Renal cortical epithelial cell (primary cell): ENCODE measurements around the gene SNAI3. TPM values are rescaled to one million over a fixed set of nuclear protein-coding genes. Genes with fewer than 3 reads are reported as not detected.

ENCODE experiments used
- DNase-seq: peaks from one replicate; pipeline ENCODE4 v3.0.0-alpha.2; 2011; ENCODE audit warnings: low read depth
- total RNA-seq: library from RNA; depleted of rRNA; stranded (reverse); fragments of >200 nt; gene quantifications from 2 replicates; pipeline ENCODE4 v1.2.3, GENCODE V29; 2014

The SNAI3 gene
- total RNA-seq, 1 donor from 2014 or later: 0.05 TPM

DNA sequence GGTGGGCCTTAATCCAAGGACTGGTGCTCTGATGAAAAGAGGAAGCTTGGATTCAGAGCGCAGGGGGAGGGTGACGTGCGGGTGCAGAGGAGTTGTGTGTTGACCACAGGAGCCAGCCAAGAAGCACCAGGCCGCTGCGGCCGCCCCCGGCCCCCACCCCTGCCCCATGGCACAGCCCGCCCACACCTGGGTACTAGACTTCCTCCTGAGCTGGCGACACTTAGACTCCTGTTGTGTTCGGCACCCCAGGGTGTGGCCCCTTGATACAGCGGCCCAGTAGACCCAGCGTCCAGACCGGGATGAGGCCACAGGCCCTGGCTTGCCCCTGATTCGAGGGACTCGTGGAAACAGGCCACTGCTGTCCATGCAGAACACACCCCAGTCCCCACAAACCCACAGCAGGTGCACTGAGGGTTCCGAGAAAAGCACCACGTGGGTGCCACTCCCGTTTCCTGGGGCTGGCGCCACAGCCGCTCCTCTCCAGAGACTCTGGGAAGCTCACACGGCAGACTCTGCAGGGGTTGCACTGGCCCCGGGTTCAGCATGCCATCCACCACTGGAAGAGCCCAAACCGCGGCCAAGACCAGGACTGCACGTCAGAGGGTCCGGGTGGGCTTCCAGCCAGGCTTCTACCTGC is 5.7 kb upstream of the SNAI3 start:
- DNase-seq: no peak

DNA sequence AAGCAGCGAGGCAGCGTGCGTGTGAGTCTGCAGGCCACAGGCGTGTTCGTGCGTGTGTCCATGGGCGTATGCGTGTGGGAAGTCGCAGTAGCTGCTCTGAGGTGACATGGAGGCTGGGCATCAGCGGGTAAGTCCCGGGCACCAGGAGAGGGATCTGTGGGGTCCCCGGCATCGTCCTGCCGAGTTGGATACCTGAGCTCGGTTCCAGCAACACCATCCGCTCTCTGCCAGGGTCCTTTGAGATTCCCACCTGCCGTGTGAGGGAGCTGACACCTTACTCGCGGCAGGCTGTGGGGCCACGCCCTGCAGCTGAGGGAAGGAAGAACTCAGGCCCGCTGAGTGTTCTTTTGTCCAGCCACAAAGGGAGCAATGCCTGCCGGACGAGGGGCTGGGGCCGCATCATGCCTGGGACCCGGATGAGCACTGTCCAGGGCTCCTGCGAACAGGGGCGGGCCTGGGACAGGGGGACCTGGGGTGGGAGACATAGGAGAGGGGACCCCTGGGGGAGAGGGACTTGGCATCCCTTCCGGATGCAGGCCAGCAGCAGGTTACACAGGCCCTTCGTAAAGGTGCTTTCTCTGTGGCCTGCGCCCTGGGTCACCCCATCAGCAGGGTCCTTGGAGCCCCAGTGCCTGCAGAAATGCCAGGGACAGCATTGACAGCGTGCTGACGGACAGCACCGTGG is 5.0 kb upstream of the SNAI3 start:
- no peak for DNase-seq

DNA sequence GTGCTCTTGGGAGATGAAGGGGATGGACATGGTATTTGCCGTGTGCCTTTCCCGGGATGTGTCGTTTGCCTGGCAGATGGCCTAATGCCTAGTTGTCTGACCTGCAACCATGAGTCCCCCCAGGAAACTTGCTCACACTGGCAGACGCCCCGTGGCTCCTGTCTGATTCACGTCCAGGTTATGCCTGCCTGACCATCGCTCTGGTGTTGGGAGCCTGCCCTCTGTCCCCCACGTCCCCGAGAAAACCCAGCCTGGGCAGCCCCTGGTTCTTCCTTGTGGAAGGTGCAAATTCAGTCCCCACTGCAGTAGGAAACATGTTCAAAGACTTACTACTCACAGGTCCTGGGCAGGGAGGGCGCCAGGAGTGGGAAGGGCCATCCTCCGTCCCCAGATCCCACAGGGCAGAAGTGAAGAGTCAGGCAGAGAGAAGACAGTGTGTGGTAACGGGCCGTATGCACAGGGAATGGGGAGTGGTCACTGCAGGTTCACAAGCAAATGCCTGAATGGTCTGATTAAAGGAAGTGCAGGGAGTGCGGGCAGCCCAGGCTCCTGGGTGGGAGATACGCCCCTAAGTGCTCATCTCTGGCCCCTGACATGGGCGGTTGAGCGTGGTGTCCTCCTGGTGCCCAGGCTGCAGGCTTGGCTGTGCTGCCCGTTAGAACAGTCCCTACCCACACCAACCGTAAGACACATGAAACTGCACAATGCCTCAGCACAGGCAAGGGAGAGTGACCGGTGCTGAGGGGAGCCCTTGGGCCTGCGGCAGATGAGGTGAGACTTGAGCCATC is 4.2 kb upstream of the SNAI3 start:
- DNase-seq: no peak

DNA sequence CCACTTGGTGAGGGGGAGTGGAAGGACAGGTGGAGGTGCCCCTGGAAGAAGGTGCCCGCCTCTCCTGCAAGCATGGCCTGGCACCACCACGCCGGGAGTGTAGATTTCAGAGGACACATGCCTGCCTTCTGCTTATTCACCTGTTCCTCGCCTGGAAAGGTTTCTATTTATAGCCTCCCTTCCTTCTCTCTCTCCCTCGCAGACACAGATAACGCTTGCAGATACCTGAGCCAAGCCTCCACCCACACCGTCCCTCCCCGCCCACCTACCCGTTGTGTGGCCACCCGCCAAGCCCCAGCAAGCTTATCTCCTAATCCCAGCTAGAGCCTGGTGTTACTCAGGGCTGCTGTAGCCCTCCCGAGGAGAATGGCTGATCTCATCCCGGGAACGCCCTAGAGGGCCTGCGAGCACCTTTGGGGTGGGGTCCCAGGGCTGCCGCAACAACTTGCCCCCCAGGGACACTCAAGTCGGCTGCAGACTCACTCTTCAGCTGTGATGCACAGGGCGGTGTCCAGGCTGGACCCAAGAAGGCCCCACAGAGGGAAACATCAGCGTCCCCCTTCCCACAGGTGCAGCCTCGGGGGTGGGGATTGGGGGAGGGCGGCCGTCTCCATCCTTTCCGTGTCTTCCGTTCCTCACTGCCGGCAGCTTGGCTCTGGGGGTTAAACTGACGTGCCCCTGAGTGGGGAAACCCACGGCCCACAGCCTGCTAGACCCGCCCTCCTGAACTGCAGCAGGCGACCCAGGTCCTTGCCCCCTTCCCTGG is 1.9 kb upstream of the SNAI3 start:
- DNase-seq: no peak

DNA sequence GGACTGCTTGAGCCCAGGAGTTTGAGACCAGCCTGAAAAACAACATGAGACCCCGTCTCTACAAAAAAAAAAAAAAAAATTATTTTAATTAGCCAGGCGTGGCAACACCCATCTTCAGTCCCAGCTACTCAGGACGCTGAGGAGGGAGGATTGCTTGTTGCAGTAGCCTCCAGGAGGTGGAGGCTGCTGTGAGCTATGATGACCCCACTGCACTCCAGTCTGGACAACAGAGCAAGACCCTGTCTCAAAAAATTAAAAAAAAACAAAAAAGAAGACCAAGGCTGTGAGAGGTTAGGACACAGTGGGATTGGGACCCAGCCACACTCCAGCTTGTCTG is 1.3 kb upstream of the SNAI3 start:
- DNase-seq: no peak

DNA sequence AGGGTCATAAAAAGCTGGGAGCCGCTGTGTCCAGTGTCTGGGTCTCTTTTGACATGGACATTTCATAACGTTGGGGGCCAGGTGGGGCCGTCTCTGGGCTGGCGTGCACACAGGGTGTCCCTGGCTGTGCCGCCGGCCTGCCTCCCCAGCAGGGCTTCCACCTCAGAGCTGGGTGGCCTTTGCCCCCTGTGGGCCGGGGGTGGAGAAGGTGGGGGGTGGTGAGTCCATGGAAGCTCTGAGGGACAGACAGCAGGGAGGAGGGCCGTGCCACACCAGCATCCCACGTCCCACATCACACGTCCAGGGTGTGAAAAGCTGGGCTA is 908 bp upstream of the SNAI3 start:
- DNase-seq: no peak

DNA sequence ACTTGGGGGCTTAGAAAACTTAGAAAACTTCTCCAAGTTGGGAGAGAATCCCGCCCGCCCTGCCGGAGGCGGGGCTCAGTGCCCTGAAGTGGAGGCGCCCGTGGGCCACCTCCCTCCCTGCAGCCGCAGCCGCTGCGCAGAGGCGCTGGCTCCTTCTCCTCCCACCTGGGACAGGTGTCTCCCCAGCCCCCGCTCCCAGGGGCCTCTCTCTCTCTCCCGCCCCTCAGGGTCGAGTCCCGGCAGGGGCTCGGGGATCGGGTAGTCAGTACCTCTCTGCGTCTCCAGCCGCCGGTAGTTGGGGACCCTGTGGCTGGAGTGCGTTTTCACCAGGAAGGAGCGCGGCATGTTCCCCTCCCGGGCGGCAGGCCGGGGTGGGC is 257 bp downstream of the SNAI3 start:
- no peak for DNase-seq

DNA sequence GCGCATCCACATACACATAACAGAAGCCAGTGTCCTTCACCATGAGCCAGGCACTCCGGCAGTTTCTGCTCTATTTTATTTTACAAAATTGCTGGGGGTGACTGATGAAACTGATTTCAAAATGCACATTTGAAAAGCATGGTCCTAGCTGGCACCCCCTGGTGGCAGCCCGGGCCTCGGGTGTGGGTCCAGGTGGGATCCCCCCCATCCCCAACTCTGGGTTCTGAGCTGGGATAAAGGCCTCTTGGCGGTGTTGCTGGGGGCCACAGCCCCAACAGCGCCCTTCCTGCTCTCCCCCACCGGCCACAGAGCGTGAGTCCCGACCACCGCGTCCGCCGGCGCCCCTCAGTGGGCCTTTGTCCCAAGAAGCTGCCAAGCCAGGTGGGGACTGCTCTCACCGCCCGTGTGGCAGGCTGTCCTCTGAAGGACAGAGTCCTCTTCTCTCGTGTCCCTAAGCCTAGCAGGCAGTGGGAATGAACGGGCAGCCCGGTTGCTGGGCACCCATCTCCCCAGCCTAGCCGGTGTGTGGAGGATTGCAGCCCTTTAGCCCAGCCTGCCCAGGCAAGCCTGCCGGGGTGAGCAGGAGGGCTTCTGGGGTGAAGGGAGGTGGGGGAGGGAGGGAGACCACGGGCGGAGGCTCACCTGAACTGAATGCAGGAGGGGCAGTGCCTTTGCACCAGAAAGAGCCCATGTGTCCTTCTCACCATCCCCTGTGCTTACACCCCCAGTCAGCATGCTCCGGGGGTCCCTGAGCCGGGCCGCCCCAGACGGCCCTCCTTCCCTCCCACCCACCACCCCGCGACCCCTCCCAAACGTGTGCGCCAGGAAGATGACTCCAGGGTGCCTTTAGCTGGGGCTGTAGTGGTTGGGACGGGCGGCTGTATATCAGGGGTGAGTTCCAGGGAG is 898 bp downstream of the SNAI3 start:
- DNase-seq: peak; percentile 37

DNA sequence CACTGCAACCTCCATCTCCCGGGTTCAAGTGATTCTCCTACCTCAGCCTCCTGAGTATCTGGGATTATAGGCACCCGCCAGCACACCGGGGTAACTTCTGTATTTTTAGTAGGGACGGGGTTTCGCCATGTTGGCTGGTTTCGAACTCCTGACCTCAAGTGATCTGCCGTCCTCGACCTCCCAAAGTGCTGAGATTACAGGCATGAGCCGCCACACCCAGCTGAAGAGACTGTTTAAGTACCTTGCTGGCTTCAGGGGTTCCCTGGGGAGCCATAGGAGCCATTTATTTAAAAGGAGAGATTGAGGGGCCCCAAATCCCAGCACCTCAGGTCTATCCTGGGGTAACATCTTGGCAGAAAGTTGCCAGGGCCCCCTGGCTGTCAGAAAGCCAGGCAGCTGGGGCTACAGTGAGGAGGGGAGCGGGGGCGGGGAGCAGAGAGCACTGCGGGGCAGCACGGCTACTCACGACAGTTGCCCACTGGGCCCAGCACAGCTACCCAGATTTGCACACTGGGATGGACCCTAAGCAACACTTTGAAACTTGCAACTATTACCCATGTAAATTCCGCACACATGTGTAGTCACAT is 1.6 kb downstream of the SNAI3 start:
- no peak for DNase-seq

DNA sequence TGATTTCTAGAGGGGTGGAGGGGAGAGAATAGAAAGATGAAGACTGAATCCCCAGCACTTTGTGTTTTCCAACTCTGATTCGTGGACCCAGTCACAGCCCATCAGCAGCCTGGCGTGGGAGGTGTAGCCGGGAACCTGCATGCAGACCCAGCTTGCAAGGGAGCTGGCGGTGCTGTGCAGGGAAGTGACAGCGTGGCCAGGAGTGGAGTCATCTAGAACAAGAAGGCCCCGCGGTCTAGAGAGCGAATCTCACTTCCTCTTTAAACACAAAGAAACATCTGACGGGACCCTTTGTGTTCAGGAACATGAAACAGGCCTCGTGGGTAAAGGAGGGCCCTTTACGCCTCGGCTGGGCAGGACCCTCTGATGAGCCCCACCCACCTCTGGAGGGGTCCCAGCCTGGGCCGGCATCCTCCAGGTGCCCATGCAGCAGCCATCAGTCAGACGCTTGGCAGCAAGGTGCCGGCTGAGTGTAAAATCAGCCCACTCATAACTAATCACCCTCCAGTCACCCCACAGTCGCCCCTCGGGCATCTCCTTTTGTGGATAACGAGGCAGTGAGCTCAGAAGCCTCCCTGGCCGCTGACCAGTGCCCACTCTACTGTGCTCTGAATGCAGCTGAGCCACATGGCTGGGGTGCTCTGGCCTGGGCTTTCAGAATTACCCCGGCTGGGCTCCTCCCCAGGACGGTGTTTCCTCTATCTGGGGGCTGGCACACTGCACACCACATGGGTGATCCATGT is 4.4 kb downstream of the SNAI3 start:
- DNase-seq: no peak

DNA sequence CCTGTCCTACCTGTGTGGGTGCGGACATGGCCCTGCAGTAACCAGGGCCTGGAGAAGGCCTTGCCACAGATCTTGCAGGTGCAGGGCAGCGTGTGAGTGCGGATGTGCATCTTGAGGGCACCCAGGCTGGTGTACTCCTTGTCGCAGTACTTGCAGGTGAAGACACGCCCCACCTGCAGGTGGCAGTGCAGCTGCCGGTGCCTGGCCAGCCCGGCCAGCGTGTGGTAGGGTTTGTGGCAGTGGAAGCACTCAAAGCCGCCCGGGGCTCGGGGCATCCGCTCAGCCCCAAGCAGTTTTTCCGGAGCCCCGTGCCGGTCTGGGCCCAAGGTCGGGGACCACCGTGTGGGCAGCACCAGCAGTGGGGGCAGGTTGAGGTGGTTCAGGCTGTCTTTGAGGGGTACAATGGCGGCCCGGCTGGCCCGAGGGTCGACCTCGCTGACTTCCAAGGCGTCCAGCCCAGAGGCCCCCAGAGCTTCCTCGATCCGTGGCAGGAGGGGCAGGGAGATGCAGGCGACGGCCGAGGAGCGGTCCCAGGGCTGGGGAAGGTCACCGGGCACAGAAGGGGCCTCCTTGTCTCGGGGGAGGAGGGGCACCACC is 5.1 kb downstream of the SNAI3 start:
- no peak for DNase-seq

DNA sequence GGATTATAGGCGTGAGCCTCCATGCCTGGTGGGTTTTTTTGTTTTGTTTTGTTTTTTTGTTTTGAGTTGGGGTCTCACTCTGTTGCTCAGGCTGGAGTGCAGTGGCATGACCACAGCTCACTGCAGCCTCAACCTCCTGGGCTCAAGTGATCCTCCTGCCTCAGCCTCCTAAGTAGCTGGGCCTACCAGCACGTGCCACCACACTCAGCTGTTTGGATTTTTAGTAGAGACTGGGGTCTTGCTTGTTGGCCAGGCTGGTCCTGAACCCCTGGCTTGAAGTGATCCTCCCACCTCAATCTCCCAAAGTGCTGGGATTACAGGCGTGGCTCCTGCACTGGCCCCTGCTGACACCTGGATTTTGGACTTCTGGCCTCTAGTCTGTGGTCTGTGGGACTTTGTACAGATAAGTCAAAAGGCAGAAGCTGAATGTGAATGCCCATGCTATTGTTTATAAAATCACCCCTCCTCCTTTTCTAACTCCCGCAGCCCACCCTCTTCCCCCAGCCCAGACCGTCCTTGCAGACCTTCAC is 5.7 kb downstream of the SNAI3 start:
- no peak for DNase-seq

DNA sequence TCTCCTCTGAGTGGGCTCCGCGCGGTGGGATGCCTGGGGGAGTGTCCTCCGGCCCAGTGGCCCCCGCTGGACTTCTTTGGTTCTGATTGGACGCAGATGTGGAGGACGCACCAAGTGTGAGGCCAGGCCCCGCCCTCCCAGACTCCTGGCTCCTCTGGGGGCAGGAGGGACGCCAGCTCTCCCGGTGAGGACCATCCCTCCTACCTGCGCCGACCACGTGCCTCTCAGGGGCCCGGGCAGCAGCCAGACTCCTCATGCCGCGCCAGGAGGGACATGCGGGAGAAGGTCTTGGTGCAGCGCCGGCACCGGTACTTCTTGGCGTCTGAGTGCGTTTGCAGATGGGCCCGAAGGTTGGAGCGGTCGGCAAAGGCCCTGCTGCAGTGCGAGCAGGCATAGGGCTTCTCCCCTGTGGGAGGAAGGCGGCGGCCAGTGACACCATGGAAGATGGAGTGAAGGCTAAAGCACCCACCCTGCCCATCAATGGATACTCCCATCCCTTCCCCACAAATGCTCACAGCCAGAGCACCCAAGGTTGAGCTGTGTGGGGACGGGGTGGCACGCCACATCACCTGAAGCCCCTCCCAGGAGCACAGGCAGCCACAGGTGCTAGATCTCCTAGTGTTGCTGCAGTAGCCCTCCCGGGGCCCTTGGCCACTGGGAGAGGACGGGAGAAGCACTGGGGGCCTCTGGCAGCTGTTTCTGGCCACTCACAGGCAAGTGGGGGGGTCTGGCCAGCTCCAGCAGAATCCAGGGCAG is 7.9 kb downstream of the SNAI3 start:
- no peak for DNase-seq

DNA sequence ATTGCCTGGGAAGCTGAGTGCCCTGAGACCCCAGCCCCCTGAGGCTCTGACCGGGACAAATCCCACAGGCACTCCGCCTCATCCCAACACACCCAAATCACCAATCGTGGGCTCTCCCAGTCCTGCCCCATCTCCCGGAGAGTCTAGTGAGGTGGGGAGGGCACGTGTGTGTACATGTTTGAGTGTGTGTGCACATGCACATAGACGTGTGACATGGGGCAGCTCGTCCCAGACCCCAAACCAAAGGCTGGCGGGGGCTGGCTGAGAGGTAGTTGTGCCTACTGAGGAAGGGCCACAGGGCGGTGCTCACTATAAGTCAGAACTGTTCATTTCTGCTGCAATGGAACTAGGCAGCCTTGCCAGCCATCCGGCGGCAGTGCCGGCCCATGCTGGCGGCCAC is 8.6 kb downstream of the SNAI3 start:
- no peak for DNase-seq

DNA sequence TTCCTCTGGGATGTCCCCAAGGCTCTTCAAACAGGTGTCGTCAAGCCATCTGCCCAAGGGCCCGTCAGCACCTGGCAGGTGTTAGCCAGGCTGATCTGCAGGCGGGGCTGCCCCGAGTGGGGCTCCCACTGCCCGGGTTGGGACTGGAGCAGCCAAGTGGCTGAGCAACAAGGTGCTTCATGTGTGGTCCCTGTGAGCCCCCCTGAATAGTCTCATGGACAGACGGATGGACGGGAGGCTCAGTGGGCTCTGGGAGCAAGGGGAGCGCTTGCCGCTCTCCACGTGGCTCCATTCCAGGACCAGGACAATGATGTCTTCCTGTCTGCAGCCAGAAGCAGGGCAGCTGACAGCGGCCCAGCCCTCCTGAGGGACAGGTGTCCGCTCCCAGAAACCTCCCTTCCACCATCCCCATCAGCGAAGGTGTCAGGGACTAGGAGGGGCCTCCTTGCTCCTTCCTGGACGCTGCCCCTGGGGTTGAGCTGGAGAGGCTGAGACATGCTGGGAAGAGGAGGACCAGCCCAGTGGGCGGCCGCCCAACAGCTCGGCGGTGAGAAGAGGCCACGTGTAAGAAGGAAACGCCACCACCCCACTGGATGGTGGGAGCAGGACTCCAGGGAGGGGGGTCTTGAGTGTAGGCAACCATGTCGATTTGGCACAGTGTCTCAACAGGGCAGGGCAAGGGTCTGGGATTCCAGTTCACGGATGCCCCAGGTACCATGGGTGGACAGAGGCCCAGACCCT is 9.6 kb downstream of the SNAI3 start:
- no peak for DNase-seq

DNA sequence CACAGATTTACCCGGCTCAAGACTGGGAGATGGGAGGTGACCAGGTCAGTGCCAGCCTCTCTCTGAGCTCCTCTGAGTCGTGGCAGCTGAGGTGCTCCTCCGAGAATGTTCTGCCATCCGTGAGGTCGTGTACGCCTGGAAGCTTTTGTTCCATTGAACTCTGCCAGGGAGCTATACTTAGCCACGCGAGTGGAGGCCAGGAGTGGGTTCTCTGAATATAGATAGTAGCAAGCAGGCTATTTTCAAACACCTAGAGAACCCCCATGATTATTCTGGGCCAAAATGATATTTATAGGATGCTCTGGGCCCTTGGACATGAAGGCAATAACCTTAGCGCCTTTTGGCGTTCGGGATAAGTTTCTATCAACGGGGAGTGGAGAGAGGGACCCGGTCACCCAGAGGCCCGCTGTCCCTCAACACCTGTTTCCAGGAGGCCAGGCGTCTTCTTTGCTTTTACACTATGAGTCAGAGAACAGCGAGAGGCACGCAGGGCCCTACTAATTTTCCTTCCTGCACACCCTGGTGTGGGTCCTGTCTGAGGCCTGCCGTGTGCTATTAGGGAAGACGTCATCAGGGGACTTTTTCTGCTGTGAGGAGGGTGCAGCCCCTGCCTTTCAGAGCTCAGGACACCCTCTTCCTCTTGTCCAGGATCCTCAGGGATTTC is 12.5 kb downstream of the SNAI3 start:
- no peak for DNase-seq

DNA sequence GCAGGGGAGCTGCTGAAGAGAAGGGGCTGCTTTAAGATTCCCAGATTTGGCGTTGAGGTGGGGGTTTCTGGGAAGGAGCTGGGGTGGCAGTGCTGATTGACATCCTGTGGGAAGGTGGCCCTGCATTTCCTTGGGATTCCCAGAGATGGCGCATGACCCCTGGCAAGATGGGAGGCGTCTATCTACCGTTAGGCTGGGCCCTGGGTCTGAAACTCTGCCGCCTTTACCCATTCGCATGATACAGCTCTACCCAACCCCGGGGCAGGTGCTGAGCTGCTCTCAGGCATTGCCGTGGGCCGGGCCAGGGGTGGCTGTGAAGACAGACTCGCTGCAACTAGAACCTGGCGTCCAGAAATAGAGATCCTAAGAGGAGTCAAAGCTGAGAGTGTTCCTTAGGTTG is 13.5 kb downstream of the SNAI3 start:
- no peak for DNase-seq

DNA sequence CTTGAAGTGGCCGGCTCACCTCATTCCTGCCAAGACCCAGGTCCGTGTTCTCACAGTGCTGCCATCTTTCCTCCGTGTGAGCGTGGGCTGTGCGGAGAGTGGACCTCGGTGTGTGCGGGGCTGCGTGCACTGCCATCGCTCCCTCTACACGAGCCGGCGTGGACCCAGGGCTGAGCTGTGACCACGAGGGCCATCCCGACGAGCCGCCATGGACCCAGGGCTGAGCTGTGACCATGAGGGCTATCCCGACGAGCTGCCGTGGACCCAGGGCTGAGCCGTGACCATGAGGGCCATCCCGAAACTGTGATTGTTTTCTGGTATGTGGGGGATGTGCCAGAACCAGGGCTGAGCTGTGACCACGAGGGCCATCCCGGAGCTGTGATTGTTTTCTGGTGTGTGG is 14.5 kb downstream of the SNAI3 start:
- DNase-seq: no peak
